ENCODE data around the gene OR4C11. TPM values are rescaled to one million over a fixed set of nuclear protein-coding genes. Genes with fewer than 3 reads are reported as not detected.

Gene OR4C11, protein sequence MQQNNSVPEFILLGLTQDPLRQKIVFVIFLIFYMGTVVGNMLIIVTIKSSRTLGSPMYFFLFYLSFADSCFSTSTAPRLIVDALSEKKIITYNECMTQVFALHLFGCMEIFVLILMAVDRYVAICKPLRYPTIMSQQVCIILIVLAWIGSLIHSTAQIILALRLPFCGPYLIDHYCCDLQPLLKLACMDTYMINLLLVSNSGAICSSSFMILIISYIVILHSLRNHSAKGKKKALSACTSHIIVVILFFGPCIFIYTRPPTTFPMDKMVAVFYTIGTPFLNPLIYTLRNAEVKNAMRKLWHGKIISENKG
- total RNA-seq (2021) (not detected in 3 replicates), Bru-seq, nascent RNA (not detected)
- long read RNA-seq, experiment 1 = 0 reads
- long read RNA-seq, experiment 2 = 0 reads
- long read RNA-seq, experiment 3 = 0 reads

DNA sequence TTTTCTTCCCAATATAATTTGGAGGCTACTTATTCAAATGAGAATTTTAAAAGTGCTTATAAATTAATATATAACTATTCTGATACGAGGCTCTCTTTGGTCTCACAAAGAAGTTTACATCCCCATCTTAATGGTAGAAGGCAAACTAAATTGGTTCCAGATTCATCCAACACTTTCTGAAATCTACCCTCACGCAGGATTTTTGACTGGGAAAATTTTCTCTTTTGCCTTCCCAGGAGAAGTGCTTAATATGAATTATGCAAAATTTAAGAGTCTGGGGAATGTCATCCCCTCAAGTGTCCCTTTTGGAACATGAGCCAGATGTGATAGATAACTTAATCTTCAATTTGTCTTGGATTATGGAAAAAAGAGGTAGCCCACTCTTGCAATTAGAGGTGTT lies at the start of gene OR4C11:
OR4C11 (minus strand) TSS at position 101 of the 400 bp plus-strand sequence. CDS start 3,272 bp downstream, outside the sequence.
- H3K4me1 Mint-ChIP-seq = no peaks in the 10 kb centered on the region
- peaks cover 4% of the 10 kb centered on the region; the same call in 1 of the 2 replicates for H3K27me3 Mint-ChIP-seq (ENCODE audit: low read depth)
- H3K36me3 Mint-ChIP-seq = peaks cover 64% of the 10 kb centered on the region
- ChIA-PET POLR2A (no interaction called here), CTCF (no interaction called here)
- ATAC-seq (no peak), DNase-seq (ENCODE audit: low spot score) (no peak)
- H3K4me3 Mint-ChIP-seq = no peak within 1 kb of the TSS
- TF ChIP-seq GABPB1 (CRISPR knock-in tag; IDR thresholded peaks at IDR 0.05) (no peak), SOX15 (CRISPR knock-in tag; IDR thresholded peaks at IDR 0.05) (no peak), ZMAT4 (CRISPR knock-in tag; IDR thresholded peaks at IDR 0.05) (no peak), AFF4 (CRISPR knock-in tag; IDR thresholded peaks at IDR 0.05; ENCODE audit: borderline replicate concordance) (no peak), ZNF396 (CRISPR knock-in tag; IDR thresholded peaks at IDR 0.05; ENCODE audit: borderline replicate concordance) (no peak), FOXP1 (CRISPR knock-in tag; IDR thresholded peaks at IDR 0.05; ENCODE audit: borderline replicate concordance) (no peak), FOXJ3 (CRISPR knock-in tag; IDR thresholded peaks at IDR 0.05; ENCODE audit: borderline replicate concordance) (no peak), GTF2I (CRISPR knock-in tag; conservative IDR thresholded peaks at IDR 0.05) (no peak), TP53 (CRISPR knock-in tag; IDR thresholded peaks at IDR 0.05) (no peak), SP1 (CRISPR knock-in tag; conservative IDR thresholded peaks at IDR 0.05) (no peak), JAZF1 (CRISPR knock-in tag; IDR thresholded peaks at IDR 0.05) (no peak), JUN (CRISPR knock-in tag; IDR thresholded peaks at IDR 0.05) (no peak), PRRX2 (CRISPR knock-in tag; IDR thresholded peaks at IDR 0.05) (no peak), ZNF121 (CRISPR knock-in tag; IDR thresholded peaks at IDR 0.05) (no peak), ESRRA (CRISPR knock-in tag; IDR thresholded peaks at IDR 0.05; ENCODE audit: borderline replicate concordance) (no peak), ZNF219 (CRISPR knock-in tag; IDR thresholded peaks at IDR 0.05; ENCODE audit: borderline replicate concordance) (no peak)
- TF ChIP-seq, protein P1, sequence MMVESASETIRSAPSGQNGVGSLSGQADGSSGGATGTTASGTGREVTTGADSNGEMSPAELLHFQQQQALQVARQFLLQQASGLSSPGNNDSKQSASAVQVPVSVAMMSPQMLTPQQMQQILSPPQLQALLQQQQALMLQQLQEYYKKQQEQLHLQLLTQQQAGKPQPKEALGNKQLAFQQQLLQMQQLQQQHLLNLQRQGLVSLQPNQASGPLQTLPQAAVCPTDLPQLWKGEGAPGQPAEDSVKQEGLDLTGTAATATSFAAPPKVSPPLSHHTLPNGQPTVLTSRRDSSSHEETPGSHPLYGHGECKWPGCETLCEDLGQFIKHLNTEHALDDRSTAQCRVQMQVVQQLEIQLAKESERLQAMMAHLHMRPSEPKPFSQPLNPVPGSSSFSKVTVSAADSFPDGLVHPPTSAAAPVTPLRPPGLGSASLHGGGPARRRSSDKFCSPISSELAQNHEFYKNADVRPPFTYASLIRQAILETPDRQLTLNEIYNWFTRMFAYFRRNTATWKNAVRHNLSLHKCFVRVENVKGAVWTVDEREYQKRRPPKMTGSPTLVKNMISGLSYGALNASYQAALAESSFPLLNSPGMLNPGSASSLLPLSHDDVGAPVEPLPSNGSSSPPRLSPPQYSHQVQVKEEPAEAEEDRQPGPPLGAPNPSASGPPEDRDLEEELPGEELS (CRISPR knock-in tag; IDR thresholded peaks at IDR 0.05) = no peak
- TF ChIP-seq, protein P2, sequence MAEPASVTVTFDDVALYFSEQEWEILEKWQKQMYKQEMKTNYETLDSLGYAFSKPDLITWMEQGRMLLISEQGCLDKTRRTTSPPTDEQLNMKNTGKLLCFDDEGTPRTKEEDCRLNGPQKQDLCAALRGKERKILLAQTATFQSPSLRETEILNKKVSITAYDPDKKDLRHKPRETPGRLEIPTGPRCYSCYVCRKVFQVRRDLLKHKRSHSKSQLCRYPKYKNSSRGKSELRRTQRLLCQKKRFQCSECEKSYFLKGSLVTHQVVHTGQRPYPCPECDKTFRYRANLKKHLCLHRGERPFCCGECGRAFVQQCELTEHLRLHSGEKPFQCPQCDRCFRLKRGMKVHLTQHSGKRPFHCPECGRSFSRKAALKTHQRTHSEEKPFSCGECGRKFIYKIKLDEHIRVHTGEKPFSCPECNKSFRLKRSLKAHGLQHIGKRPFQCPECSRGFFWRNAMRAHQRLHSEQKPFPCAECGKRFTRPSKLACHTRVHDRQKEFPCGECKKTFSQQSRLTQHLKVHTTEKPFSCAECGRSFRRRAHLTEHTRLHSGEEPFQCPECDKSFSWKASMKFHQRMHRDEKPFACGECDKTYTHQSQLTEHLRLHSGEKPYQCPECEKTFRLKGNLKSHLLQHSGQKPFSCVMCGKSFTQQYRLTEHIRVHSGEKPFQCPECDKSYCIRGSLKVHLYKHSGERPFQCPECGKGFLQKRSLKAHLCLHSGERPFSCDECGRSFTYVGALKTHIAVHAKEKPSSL (CRISPR knock-in tag; conservative IDR thresholded peaks at IDR 0.05) = no peak
- TF ChIP-seq, protein P3, sequence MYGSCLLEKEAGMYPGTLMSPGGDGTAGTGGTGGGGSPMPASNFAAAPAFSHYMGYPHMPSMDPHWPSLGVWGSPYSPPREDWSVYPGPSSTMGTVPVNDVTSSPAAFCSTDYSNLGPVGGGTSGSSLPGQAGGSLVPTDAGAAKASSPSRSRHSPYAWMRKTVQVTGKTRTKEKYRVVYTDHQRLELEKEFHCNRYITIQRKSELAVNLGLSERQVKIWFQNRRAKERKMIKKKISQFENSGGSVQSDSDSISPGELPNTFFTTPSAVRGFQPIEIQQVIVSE (CRISPR knock-in tag; IDR thresholded peaks at IDR 0.05; ENCODE audit: borderline replicate concordance) = no peak
- H3K9me3 Mint-ChIP-seq = peaks cover 83% of the 10 kb centered on the region
- H3K27ac Mint-ChIP-seq = no peak within 1 kb of the TSS
